Neuron (in vitro differentiated cells): ENCODE measurements around the gene ZNF827.

Source experiments
- H2AFZ ChIP-seq: one replicate; pipeline ENCODE4 v1.6.1; 2013; ENCODE audit warnings: low read depth, mild to moderate bottlenecking, inconsistent platforms, low read length, moderate library complexity
- H3K27me3 ChIP-seq: one replicate; pipeline ENCODE4 v1.6.1; 2013; ENCODE audit warnings: low read length; ENCODE audit not compliant: insufficient read depth
- H3K36me3 ChIP-seq: one replicate; pipeline ENCODE4 v1.6.1; 2013; ENCODE audit warnings: low read length; ENCODE audit not compliant: insufficient read depth
- H3K4me1 ChIP-seq: one replicate; pipeline ENCODE4 v1.6.1; 2013; ENCODE audit warnings: low read length; ENCODE audit not compliant: insufficient read depth
- H3K4me3 ChIP-seq: 2 replicates; pipeline ENCODE4 v1.5.1; 2013; ENCODE audit warnings: mild to moderate bottlenecking, low read length, moderate library complexity
- H3K9me3 ChIP-seq: one replicate; pipeline ENCODE4 v1.6.1; 2013; ENCODE audit warnings: low read length

Gene ZNF827, protein sequence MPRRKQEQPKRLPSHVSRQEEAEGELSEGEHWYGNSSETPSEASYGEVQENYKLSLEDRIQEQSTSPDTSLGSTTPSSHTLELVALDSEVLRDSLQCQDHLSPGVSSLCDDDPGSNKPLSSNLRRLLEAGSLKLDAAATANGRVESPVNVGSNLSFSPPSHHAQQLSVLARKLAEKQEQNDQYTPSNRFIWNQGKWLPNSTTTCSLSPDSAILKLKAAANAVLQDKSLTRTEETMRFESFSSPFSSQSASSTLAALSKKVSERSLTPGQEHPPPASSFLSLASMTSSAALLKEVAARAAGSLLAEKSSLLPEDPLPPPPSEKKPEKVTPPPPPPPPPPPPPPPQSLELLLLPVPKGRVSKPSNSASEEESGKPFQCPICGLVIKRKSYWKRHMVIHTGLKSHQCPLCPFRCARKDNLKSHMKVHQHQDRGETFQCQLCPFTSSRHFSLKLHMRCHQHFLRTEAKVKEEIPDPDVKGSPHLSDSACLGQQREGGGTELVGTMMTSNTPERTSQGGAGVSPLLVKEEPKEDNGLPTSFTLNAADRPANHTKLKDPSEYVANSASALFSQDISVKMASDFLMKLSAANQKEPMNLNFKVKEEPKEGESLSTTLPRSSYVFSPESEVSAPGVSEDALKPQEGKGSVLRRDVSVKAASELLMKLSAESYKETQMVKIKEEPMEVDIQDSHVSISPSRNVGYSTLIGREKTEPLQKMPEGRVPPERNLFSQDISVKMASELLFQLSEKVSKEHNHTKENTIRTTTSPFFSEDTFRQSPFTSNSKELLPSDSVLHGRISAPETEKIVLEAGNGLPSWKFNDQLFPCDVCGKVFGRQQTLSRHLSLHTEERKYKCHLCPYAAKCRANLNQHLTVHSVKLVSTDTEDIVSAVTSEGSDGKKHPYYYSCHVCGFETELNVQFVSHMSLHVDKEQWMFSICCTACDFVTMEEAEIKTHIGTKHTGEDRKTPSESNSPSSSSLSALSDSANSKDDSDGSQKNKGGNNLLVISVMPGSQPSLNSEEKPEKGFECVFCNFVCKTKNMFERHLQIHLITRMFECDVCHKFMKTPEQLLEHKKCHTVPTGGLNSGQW

DNA sequence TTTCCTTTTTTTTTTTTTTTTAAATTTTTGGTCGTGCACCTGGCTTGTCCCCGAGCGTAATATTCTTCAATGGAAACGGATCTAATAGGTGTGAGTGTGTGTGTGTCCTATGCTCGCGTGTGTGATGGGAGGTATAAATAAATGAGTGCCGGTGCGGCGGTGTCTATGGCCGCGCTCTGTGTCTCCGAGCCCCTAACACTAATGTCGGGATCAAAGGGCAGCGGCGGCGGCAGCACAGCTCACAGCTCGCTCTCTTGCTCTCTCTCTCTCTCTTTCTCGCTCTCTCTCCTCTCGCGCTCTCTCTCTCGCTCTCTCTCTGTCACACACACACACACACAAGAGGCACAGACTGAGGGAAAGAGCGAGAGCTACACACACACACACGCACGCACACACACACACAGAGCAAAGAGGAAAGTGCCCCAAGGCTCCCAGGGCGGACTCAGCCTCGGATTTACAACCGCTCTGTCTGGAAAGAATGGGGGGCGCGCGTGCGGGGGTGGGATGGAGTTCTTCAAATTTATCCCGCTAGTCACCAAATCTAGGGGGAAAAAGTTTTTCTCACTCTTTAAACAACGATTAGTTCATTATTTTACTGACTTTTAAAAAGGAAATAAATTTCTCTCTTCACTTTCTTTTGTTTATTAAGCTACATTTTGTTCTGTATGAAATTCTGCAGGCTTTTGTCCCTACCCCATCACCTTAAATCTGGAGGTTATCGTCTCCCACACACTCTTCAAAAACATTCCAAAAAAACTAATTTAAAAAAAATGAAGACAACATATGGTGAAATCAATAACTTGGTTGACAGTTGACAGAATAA, at the start of gene ZNF827:
Gene ZNF827, minus strand, starts transcription at position 206 of the 823 bp plus-strand sequence. CDS start 416 bp downstream, outside the sequence.
- no peaks in the 10 kb centered on the region for H3K9me3 ChIP-seq
- no peaks in the 10 kb centered on the region for H3K27me3 ChIP-seq
- H2AFZ ChIP-seq, result peak within 1 kb of the TSS; percentile 76
- peak within 1 kb of the TSS; percentile 99 for H3K4me3 ChIP-seq
- H3K4me1 ChIP-seq, result peaks cover 31% of the 10 kb centered on the region
- H3K36me3 ChIP-seq, result no peaks in the 10 kb centered on the region

DNA sequence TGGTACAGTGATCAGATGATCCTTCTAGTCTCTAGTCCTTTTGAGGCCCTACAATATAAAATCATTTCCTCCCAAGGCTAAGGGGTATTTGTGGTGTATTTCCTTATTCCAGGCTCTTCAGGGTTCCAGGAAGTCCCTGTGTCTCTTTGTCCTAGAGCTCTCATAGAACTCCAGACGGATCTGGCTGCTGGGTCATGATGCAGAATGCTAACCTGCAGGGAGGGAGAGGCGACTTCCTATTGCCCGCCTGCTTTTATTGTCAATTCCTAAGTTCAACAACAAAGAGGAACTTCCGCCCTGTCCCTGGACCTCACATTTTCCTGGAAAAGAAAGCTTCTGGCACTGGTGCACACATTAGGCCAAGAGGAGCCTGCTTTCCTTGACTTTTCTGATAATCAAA, 45.9 kb upstream of the ZNF827 start:
- no peaks in the 10 kb centered on the region for H3K36me3 ChIP-seq
- H3K4me1 ChIP-seq, result no peaks in the 10 kb centered on the region
- H3K27me3 ChIP-seq, result no peaks in the 10 kb centered on the region
- H2AFZ ChIP-seq, result no peak overlapping the region
- no peak overlapping the region for H3K4me3 ChIP-seq
- H3K9me3 ChIP-seq, result no peaks in the 10 kb centered on the region

DNA sequence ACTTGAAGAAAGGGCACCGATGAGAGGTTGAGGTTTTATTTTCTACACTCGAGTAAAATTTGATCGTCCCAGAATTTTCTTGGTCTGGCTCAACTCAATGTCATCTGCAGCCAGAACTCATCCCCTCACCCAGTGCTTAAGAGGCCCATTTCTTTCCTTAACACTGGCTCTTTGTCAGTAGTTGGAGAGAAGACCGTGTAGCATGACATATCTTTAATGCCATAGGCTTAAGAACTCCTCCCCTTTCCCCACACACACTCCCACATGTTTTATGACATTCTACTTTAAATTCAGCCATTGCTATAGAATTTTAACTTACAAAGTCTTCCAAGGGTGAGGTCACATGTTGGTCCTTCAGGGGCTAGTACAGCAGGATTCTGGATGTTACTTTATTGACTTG, 44.2 kb upstream of the ZNF827 start:
- Histone ChIP-seq H3K27me3 (no peaks in the 10 kb centered on the region), H3K4me3 (no peak overlapping the region), H3K36me3 (no peaks in the 10 kb centered on the region), H3K9me3 (no peaks in the 10 kb centered on the region), H2AFZ (no peak overlapping the region), H3K4me1 (no peaks in the 10 kb centered on the region)

DNA sequence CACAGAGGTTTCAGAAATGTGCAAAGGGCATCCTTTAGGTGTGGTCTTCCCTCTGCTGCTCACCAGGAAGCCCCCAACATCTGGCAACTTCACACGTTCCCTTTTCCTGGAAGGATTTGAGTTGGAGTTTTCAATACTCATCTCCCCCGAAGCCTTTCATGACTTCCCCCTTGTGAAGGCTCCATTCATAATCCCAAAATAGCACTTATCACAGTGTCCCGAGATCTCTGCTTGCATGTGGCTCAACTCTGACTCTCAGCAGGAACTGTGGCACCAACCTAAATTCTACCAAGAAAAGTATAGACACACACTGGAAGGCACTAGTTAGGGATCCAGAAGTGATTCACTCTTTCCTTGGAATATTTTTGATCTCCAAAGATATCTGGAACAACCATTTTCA, 40.5 kb upstream of the ZNF827 start:
- Histone ChIP-seq H3K36me3 (no peaks in the 10 kb centered on the region), H3K9me3 (no peaks in the 10 kb centered on the region), H2AFZ (no peak overlapping the region), H3K27me3 (no peaks in the 10 kb centered on the region), H3K4me1 (no peaks in the 10 kb centered on the region), H3K4me3 (no peak overlapping the region)

DNA sequence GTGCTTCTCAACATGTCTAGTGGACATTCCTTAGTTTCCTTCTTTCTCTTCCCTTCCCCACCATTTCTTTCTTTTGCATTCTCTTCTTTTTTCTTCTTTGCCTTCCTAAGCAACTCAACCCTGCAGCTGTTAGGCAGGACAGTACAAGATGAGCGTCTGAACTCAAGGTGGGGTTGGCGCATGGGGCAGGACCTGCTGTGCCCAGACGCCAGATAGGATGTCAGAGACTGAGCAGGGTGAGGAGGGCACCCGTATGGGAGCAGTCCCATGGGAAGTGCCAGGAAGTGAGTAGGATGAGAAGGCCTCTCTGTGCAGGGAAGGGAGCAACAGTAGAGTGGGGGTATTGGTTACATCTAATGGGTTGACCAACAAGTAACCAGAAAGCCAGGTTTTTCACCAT, 38.1 kb upstream of the ZNF827 start:
- Histone ChIP-seq H3K9me3 (no peaks in the 10 kb centered on the region), H2AFZ (no peak overlapping the region), H3K4me3 (no peak overlapping the region), H3K27me3 (no peaks in the 10 kb centered on the region), H3K4me1 (no peaks in the 10 kb centered on the region), H3K36me3 (no peaks in the 10 kb centered on the region)

DNA sequence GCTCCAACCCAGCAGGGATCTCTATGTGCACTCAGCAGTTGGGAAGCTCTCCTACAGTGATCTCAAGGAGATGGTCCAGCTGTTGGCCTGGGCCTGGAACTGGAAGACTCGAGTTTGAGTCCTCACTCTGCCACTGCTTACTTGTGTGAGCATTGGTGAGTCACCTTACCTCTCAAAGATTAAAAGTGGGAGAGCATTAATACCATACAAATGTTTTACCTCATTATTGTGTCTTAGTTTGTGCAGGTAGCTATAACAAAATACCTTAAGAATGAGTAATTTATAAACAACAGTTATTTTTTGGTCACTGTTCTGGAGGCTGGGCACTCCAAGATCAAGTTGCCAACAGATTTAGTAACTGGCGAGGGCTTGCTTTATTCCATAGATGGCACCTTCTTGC, 21.4 kb upstream of the ZNF827 start:
- H3K4me1 ChIP-seq, result no peaks in the 10 kb centered on the region
- H3K36me3 ChIP-seq, result no peaks in the 10 kb centered on the region
- no peaks in the 10 kb centered on the region for H3K9me3 ChIP-seq
- no peaks in the 10 kb centered on the region for H3K27me3 ChIP-seq
- no peak overlapping the region for H3K4me3 ChIP-seq
- H2AFZ ChIP-seq, result no peak overlapping the region

DNA sequence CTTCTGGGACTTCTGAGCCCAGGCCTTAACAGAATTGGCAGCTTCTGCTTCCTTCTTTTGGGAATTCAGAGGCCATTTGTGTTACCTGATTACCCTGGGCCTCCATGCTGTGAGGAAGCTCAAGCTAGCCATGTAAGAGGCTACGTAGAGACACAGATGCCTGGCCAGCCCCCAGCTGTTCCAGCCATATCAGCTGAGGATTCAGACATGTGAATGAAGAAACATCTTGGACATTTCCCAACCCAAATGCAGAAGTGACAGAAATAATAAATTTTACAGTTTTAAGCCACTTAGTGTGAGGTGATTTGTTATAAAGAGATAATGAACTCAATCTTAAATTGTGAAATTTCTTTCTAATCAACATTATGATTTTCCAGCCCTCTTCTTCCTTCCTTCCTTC, 18.7 kb upstream of the ZNF827 start:
- no peak overlapping the region for H2AFZ ChIP-seq
- H3K9me3 ChIP-seq, result no peaks in the 10 kb centered on the region
- H3K27me3 ChIP-seq, result no peaks in the 10 kb centered on the region
- no peaks in the 10 kb centered on the region for H3K36me3 ChIP-seq
- H3K4me3 ChIP-seq, result no peak overlapping the region
- no peaks in the 10 kb centered on the region for H3K4me1 ChIP-seq

DNA sequence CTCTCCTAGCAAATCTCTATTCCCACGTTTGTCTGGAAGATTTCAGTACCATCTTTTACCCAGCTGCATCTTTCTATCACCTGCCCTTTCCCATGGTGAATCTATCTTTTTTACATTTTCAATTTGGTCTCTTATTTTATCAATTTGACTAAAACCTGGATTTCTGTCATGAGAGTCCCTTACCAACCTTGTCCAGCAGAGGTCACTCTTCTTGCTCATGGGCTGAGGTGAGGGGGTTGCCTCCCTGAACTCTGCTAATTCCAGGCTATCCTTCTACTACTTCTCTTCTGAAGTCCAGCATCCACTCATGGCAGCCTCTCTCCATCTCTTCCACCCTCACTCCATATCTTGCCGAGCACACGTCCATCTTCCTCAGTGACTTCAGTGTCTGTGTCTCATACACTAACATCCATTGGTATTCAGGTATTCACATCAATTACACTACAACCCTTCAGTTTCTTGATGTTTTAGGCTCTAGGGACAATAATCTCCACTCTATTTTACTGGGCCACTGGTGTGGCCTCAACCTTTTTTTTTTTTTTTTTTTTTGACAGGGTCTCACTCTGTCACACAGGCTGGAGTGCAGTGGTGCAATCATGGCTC, 17.8 kb upstream of the ZNF827 start:
- H3K36me3 ChIP-seq, result no peaks in the 10 kb centered on the region
- H2AFZ ChIP-seq, result no peak overlapping the region
- H3K9me3 ChIP-seq, result no peaks in the 10 kb centered on the region
- H3K27me3 ChIP-seq, result no peaks in the 10 kb centered on the region
- no peaks in the 10 kb centered on the region for H3K4me1 ChIP-seq
- H3K4me3 ChIP-seq, result no peak overlapping the region

DNA sequence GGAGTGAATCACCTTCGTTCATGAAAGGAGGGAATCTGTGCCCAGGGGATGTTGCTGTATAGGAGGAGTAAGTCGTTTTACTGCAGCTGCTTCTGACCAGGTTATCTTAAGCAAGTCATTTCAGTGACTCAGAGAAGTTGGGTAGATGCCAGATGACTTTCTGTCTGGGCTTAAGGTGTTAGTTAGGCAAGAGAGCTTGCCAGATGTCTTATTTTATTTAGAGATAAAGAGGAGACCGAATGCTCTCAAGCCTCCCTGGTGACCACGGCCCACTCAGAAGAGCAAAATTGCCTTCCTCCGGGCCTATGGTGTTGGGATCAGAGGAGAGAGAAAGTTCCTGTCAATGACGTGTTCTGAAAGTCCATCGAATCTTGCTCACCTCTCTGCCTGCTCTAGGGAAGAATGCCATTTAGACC, 16.3 kb upstream of the ZNF827 start:
- Histone ChIP-seq H3K27me3 (no peaks in the 10 kb centered on the region), H3K4me1 (no peaks in the 10 kb centered on the region), H3K36me3 (no peaks in the 10 kb centered on the region), H3K9me3 (no peaks in the 10 kb centered on the region), H3K4me3 (no peak overlapping the region), H2AFZ (no peak overlapping the region)

DNA sequence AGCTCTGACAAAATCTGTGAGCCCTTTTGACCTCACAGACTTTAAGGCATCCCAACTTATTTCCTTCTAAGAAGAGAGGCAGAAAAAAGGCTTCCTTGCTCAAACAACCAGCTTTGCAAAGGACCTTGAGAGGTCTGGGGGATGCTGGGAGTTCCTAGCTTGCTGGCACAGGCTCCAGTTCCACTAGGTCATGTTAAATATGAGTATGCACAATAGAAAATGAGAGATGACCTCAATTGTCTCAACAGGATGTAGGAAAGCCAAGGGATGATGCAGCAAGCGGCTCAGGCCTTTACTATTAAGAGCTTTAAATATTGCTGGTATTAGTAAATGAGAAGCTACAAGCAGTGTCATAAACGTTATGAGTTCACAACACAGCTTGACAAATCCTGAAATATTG, 13.3 kb upstream of the ZNF827 start:
- H3K4me1 ChIP-seq, result no peaks in the 10 kb centered on the region
- H3K27me3 ChIP-seq, result no peaks in the 10 kb centered on the region
- no peaks in the 10 kb centered on the region for H3K36me3 ChIP-seq
- H2AFZ ChIP-seq, result no peak overlapping the region
- H3K4me3 ChIP-seq, result no peak overlapping the region
- H3K9me3 ChIP-seq, result no peaks in the 10 kb centered on the region

DNA sequence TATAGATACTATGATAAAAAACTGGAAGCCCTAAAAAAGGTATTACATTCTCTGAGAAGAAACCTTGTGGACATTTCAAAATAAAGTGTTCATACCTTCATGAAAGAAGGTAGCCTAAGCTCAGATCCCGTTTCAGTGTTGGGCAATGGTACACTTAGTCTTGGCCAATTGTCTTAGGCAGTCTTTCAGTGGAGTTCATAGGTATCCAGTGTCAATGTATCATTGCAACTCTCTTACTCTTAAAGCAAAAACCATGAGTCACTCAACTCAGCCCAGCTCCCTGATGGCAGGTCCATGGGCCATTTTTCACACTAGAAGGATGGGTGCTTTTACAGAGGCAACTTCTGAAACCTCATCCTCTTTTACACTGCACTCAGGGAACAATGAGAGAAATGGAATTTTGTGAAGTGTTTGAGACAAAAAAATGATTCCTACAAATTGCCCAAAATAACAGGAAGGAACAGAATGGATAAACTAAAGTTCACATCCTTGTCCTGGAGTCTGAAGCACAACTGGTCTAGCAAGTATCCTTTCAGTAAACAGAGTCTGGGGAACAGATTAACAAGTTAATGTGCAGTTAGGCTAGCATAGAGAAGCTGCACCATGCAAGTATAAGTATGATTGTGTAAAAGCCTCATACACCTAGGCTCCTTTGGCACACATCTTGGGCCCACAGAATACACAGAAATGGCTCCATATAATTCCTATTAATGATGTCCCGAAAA, 7.0 kb upstream of the ZNF827 start:
- no peak overlapping the region for H3K4me3 ChIP-seq
- no peaks in the 10 kb centered on the region for H3K4me1 ChIP-seq
- no peak overlapping the region for H2AFZ ChIP-seq
- no peaks in the 10 kb centered on the region for H3K9me3 ChIP-seq
- H3K36me3 ChIP-seq, result no peaks in the 10 kb centered on the region
- H3K27me3 ChIP-seq, result no peaks in the 10 kb centered on the region

DNA sequence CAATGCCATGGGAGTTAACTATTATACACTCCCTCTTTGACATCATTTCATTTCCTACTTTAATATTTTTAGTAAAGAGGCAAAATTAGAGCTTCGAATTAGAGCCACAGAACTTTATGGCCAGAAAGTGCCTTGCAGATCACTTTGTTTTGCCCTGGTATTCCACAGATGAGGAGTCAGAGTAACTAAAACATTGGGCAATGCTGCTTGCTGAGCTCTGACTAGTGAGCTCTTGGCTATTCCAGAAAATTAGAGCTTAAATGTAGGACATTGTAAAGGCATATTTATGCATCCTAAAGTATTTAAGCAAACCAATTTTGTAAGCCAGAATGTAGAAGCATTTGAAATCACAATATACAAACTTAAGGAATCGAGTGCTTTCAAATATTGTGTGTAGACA, 6.3 kb upstream of the ZNF827 start:
- no peaks in the 10 kb centered on the region for H3K9me3 ChIP-seq

More for the DNA sequence above, 6.3 kb upstream of the ZNF827 start:
- Histone ChIP-seq H3K36me3 (no peaks in the 10 kb centered on the region), H2AFZ (no peak overlapping the region), H3K27me3 (no peaks in the 10 kb centered on the region), H3K4me3 (no peak overlapping the region), H3K4me1 (peaks cover 5% of the 10 kb centered on the region)
